Panc1 (cell line): ENCODE data around the gene ZNF175. TPM values are rescaled to one million over a fixed set of nuclear protein-coding genes. Genes with fewer than 3 reads are reported as not detected.

Experiments
- ATAC-seq: fragments of 200-7000 bp; cut with Tn5 transposase; 2 replicates; pipeline ENCODE4 v1.9.1; 2020; ENCODE audit warnings: mild to moderate bottlenecking, moderate library complexity
- BruUV-seq: library from RNA; stranded (reverse); fragments of 400-500 nt; replicated peaks from 2 replicates; lab custom pipeline; 2021; lab: Mats Ljungman, UMichigan
- CTCF ChIA-PET: fragments of 300-600 bp; sonication (Branson Sonifier 250); formaldehyde crosslinking; loops from one replicate; lab custom pipeline; 2022; ENCODE audit warnings: antibody characterized with exemption; lab: Charles Lee
- POLR2A ChIA-PET: fragments of 300-600 bp; sonication (Branson Sonifier 250); formaldehyde crosslinking; loops from one replicate; lab custom pipeline; 2022; ENCODE audit warnings: antibody characterized with exemption; lab: Charles Lee
- DNase-seq: peaks from one replicate; pipeline ENCODE4 v3.0.0-alpha.2; 2010; ENCODE audit warnings: low read depth, low spot score
- H3K27ac ChIP-seq: 2 replicates; pipeline ENCODE4 v1.5.1; 2011; ENCODE audit warnings: mild to moderate bottlenecking, low read length, inconsistent platforms
- H3K27me3 ChIP-seq: fragments of 200-500 bp; sonication (Bioruptor generic); 2 replicates; pipeline ENCODE4 v1.6.0; 2014; ENCODE audit warnings: low read length, inconsistent platforms; ENCODE audit not compliant: control insufficient read depth, insufficient read depth
- H3K36me3 ChIP-seq: fragments of 200-500 bp; sonication (Bioruptor generic); 2 replicates; pipeline ENCODE4 v1.5.1; 2014; ENCODE audit warnings: inconsistent platforms, mild to moderate bottlenecking, low read length, moderate library complexity; ENCODE audit not compliant: control insufficient read depth, insufficient read depth
- H3K4me1 ChIP-seq: 2 replicates; pipeline ENCODE4 v1.5.1; 2011; ENCODE audit warnings: inconsistent platforms, mild to moderate bottlenecking, low read length, moderate library complexity; ENCODE audit not compliant: control insufficient read depth, insufficient read depth
- H3K4me3 ChIP-seq, 2 experiments: 2 replicates each; pipeline ENCODE4 v1.5.1; 2011 to 2012; ENCODE audit warnings: low read depth in 2 of 2, low read length in 2 of 2, mild to moderate bottlenecking in 2 of 2, inconsistent platforms in 1 of 2, moderate library complexity in 1 of 2
- H3K9me3 ChIP-seq: fragments of 200-500 bp; sonication (Bioruptor generic); 2 replicates; pipeline ENCODE4 v1.5.1; 2014; ENCODE audit warnings: low read depth, mild to moderate bottlenecking, inconsistent platforms, low read length, moderate library complexity; ENCODE audit not compliant: control insufficient read depth, insufficient read depth
- CTCF ChIP-seq: fragments of 450-650 bp; IDR thresholded peaks from 2 replicates; pipeline ENCODE4 v1.5.1; 2017; ENCODE audit warnings: mild to moderate bottlenecking
- POLR2AphosphoS5 ChIP-seq: IDR thresholded peaks from 2 replicates; pipeline ENCODE4 v1.6.1; 2012; ENCODE audit warnings: mild to moderate bottlenecking, low read depth, low read length, moderate library complexity
- SIN3A ChIP-seq: IDR thresholded peaks from 2 replicates; pipeline ENCODE4 v1.6.1; 2012; ENCODE audit warnings: low read depth, mild to moderate bottlenecking, low read length, moderate library complexity, borderline replicate concordance; ENCODE audit not compliant: insufficient read depth
- TCF7L2 ChIP-seq: IDR thresholded peaks from 2 replicates; pipeline ENCODE4 v1.6.1; 2011; ENCODE audit warnings: mild to moderate bottlenecking, low read depth, low read length, inconsistent platforms
- in situ Hi-C: cut with HindIII; loops from 2 replicates; pipeline ENCODE4 v1.10.0; 2016; ENCODE audit warnings: low sequenced_read_pairs, low pct_unique_long_range_greater_than_20kb
- intact Hi-C: fragments of 100-400 bp; cut with micrococcal nuclease; formaldehyde crosslinking; loops from one replicate; pipeline ENCODE4 v1.10.0; 2022; ENCODE audit not compliant: unreplicated experiment
- total RNA-seq: library from RNA; stranded (reverse); gene quantifications from one replicate; pipeline ENCODE4 v1.2.1, GENCODE V29; 2021; ENCODE audit not compliant: unreplicated experiment
- TF ChIP-seq, protein P1 (sequence below), 2 experiments: IDR thresholded peaks; 2 replicates each; pipeline ENCODE4 v1.6.1; 2011 to 2012; ENCODE audit warnings: low read depth in 2 of 2, control low read depth in 1 of 2, low read length in 1 of 2, mild to moderate bottlenecking in 1 of 2, moderate library complexity in 1 of 2; ENCODE audit not compliant: insufficient read depth in 1 of 2

The ZNF175 gene
- total RNA-seq, 1 experiment from 2014 or later = 7.3 TPM

- peaks cover 2% of the 10 kb centered on the region; the same call in 1 of the 2 replicates for H3K27me3 ChIP-seq
- H3K36me3 ChIP-seq = no peaks in the 10 kb centered on the region
- H3K4me1 ChIP-seq = no peaks in the 10 kb centered on the region
- no peak for DNase-seq
- TF ChIP-seq POLR2AphosphoS5 (no peak), CTCF (peak; percentile 61)
- TF ChIP-seq, protein P1, sequence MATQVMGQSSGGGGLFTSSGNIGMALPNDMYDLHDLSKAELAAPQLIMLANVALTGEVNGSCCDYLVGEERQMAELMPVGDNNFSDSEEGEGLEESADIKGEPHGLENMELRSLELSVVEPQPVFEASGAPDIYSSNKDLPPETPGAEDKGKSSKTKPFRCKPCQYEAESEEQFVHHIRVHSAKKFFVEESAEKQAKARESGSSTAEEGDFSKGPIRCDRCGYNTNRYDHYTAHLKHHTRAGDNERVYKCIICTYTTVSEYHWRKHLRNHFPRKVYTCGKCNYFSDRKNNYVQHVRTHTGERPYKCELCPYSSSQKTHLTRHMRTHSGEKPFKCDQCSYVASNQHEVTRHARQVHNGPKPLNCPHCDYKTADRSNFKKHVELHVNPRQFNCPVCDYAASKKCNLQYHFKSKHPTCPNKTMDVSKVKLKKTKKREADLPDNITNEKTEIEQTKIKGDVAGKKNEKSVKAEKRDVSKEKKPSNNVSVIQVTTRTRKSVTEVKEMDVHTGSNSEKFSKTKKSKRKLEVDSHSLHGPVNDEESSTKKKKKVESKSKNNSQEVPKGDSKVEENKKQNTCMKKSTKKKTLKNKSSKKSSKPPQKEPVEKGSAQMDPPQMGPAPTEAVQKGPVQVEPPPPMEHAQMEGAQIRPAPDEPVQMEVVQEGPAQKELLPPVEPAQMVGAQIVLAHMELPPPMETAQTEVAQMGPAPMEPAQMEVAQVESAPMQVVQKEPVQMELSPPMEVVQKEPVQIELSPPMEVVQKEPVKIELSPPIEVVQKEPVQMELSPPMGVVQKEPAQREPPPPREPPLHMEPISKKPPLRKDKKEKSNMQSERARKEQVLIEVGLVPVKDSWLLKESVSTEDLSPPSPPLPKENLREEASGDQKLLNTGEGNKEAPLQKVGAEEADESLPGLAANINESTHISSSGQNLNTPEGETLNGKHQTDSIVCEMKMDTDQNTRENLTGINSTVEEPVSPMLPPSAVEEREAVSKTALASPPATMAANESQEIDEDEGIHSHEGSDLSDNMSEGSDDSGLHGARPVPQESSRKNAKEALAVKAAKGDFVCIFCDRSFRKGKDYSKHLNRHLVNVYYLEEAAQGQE (IDR thresholded peaks at IDR 0.05; ENCODE audit: insufficient read depth in 1 of 2, low read depth in 2 of 2, low read length in 1 of 2) = peak; percentile 94 to 96
- H3K4me3 ChIP-seq = no peak overlapping the region
- intact Hi-C loops (no loop called here), in situ Hi-C loops (no loop called here)
- POLR2A ChIA-PET = no interaction called here
- H3K9me3 ChIP-seq = no peaks in the 10 kb centered on the region
- no TSS peak for BruUV-seq
- CTCF ChIA-PET = interaction anchor here (0.6 kb wide), 1 partner anchor 51 kb away, joined by 6 read pairs; no protein-coding TSS in a partner anchor
- H3K27ac ChIP-seq = no peak overlapping the region
- no peak for ATAC-seq
Measured at GRCh38 chr19:51607920-51608562, 37.0 kb downstream of the ZNF175 start.

DNA sequence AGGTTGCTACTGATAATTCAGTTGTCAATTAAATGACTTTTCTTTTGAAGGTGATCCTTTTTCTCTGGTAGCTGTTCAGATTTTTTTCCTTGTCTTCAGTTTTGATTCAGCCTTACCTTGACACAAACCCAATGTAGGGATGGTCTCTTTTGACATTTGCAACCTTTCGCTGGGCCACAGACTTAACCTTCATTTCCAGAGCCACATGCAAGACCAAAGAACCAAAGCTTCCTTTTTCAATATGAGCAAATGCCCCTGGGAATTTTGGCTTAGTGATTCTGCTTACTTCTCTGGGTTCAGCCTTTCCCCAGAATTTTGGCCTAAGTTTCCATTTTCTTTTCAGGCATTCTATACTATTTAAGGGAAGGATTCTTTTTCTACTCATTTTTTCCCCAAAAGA, 39.5 kb downstream of the ZNF175 start:
- Histone ChIP-seq H3K27me3 (peaks cover 2% of the 10 kb centered on the region; the same call in 1 of the 2 replicates), H3K36me3 (no peaks in the 10 kb centered on the region), H3K27ac (no peak overlapping the region), H3K9me3 (no peaks in the 10 kb centered on the region), H3K4me1 (no peaks in the 10 kb centered on the region), H3K4me3 (no peak overlapping the region)
- ChIA-PET CTCF (no interaction called here), POLR2A (no interaction called here)
- TF ChIP-seq POLR2AphosphoS5 (no peak), TCF7L2 (no peak), CTCF (no peak), SIN3A (no peak)
- TF ChIP-seq, protein P1 (IDR thresholded peaks at IDR 0.05; ENCODE audit: insufficient read depth in 1 of 2, low read depth in 2 of 2, low read length in 1 of 2) = no peak
- in situ Hi-C loops (no loop called here), intact Hi-C loops (no loop called here)
- DNase-seq (no peak), ATAC-seq (no peak)
- no TSS peak for BruUV-seq
